Mucosa of stomach (tissue), 1 donor: ENCODE results near the gene SDCBP2.
A peak's percentile ranks its signal among the peaks of the same experiment; 100 is the strongest.

Experiments used
- H3K27me3 ChIP-seq: one replicate; pipeline ENCODE4 v1.7.0; 2013; ENCODE audit warnings: mild to moderate bottlenecking, low read length; ENCODE audit not compliant: control insufficient read depth, insufficient read depth
- H3K36me3 ChIP-seq: one replicate; pipeline ENCODE4 v1.7.0; 2013; ENCODE audit warnings: low read length; ENCODE audit not compliant: control insufficient read depth, insufficient read depth
- H3K4me1 ChIP-seq: one replicate; pipeline ENCODE4 v1.7.0; 2013; ENCODE audit warnings: mild to moderate bottlenecking, low read length; ENCODE audit not compliant: control insufficient read depth, insufficient read depth
- H3K4me3 ChIP-seq: one replicate; pipeline ENCODE4 v1.7.0; 2013; ENCODE audit warnings: low read length
- H3K9ac ChIP-seq: one replicate; pipeline ENCODE4 v1.7.0; 2013; ENCODE audit warnings: mild to moderate bottlenecking, low read length, moderate library complexity
- H3K9me3 ChIP-seq: one replicate; pipeline ENCODE4 v1.7.0; 2013; ENCODE audit warnings: mild to moderate bottlenecking, low read length, moderate library complexity; ENCODE audit not compliant: control insufficient read depth
- donor health status: Pancreatic carcinoma.

SDCBP2 gene, protein sequence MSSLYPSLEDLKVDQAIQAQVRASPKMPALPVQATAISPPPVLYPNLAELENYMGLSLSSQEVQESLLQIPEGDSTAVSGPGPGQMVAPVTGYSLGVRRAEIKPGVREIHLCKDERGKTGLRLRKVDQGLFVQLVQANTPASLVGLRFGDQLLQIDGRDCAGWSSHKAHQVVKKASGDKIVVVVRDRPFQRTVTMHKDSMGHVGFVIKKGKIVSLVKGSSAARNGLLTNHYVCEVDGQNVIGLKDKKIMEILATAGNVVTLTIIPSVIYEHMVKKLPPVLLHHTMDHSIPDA

DNA sequence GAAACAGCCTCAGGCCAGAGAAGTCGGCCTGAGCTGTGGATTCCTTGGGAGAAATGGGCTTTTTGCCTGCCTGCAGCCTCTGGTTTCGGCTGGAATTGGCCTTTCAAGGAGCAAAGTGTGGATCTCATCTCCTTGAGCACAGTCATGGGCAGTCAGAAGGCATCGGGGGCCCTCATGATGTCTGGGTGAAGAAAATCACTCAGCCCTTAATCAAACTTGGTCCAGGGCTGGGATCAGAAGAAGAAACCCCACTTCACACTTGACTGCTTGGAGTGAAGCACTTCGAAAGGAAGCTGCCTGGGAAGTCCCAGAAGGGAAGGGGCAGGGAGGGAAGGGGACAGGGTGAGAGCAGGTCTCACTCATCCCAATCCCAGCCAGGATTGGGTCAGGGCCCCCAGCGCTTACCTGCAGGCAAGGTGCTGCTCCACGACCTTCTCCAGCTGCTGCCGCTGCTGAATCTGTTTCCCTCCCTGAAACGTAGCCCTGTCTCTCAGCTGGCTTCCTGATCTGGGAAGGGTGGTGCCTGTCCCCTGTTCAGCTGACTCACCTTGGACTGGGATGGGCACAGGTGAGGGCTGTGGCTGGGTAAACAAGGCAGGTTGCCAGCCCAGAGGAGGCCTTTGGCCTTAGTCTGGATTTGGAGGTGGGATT is at the start of gene SDCBP2:
TSS of gene SDCBP2 (minus strand) at position 460 of the 651 bp plus-strand sequence. CDS start 8,723 bp downstream, outside the sequence.
- Histone ChIP-seq H3K4me1 (peaks cover 69% of the 10 kb centered on the region), H3K27me3 (no peaks in the 10 kb centered on the region), H3K9me3 (no peaks in the 10 kb centered on the region), H3K36me3 (no peaks in the 10 kb centered on the region), H3K9ac (peak within 1 kb of the TSS; percentile 93), H3K4me3 (peak within 1 kb of the TSS; percentile 43)

DNA sequence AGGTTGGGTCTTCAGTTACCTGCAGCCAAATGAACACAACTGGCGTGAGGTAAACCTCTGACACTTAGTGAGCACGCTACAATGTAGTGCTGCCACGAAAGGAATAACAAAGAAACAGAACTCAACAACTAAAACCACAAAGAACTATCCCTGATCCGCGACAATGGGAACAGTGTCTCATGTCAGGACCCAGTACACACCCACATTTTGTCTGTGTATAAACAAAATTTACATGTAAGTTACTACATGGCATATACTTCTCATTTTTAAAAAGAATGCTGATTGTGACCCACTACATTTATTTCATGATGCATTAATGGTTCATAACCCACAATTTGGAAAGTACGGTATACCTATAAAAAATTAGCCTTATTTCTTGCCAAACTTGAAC is 49.8 kb upstream of the SDCBP2 start:
- peaks cover 44% of the 10 kb centered on the region for H3K4me1 ChIP-seq

DNA sequence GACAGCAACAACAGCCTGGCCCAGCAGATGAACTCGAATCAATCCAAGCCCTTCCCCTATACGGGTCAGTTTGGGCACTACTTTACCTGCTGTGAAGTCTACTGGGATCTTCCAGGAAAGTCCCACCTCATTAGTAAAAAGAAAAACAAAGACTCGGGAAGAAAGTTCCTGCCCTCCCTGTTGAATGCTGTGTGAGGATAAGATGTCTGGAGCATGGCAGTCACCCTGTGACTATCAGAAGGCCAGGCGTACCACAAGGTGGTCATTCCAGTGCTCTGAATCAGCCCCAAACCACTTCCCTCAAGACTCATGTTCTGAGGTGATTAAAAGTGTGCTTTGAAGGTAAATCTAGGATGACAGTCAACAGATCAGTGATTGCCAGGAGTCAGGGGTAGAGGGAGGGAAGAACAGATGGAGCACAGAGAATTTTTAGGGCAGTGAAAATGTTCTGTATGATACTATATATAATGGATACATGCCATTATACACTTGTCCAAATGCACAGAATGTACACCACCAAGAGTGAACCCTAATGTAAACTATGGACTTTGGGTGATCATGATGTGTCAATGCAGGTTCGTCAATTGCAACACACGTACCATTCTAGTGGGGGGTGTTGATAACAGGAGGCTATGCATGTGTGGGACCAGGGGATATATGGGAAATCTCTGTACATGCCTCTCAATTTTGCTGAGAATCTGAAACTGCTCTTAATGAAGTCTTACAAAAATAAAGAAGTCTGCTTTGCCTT is 49.2 kb upstream of the SDCBP2 start:
- Histone ChIP-seq H3K4me3 (no peak overlapping the region), H3K27me3 (no peaks in the 10 kb centered on the region), H3K36me3 (no peaks in the 10 kb centered on the region), H3K9ac (no peak overlapping the region), H3K4me1 (peaks cover 38% of the 10 kb centered on the region), H3K9me3 (no peaks in the 10 kb centered on the region)

More for the DNA sequence above, 49.8 kb upstream of the SDCBP2 start:
- no peak overlapping the region for H3K4me3 ChIP-seq
- H3K27me3 ChIP-seq: no peaks in the 10 kb centered on the region
- no peaks in the 10 kb centered on the region for H3K9me3 ChIP-seq
- no peaks in the 10 kb centered on the region for H3K36me3 ChIP-seq
- H3K9ac ChIP-seq: no peak overlapping the region

DNA sequence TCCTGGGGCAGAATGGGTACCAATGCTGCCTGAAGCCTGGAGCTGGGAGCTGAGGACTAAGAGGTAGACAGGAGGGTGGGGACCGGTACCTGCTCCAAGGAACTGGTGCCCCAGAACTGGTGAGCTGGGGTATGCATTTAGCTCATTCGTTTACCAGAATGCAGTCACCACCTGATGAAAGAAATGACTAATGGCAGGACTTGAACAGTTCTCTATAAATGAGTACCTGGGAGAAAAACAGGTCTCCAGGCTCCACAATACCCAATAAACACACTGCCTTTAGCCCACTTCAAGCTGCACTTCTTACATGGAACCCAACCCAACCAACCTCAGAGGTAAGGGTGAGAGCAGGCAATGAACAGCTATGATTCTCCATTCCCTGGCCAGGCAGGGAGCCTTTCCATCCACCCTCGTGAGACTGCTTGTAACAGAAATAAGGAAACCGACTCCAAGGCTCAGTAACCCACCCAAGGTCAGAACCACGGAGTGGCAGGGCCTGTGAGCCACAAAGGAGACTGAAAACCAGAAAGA is 48.5 kb upstream of the SDCBP2 start:
- Histone ChIP-seq H3K9me3 (no peaks in the 10 kb centered on the region), H3K4me3 (no peak overlapping the region), H3K9ac (no peak overlapping the region), H3K4me1 (peaks cover 31% of the 10 kb centered on the region), H3K36me3 (no peaks in the 10 kb centered on the region), H3K27me3 (no peaks in the 10 kb centered on the region)

DNA sequence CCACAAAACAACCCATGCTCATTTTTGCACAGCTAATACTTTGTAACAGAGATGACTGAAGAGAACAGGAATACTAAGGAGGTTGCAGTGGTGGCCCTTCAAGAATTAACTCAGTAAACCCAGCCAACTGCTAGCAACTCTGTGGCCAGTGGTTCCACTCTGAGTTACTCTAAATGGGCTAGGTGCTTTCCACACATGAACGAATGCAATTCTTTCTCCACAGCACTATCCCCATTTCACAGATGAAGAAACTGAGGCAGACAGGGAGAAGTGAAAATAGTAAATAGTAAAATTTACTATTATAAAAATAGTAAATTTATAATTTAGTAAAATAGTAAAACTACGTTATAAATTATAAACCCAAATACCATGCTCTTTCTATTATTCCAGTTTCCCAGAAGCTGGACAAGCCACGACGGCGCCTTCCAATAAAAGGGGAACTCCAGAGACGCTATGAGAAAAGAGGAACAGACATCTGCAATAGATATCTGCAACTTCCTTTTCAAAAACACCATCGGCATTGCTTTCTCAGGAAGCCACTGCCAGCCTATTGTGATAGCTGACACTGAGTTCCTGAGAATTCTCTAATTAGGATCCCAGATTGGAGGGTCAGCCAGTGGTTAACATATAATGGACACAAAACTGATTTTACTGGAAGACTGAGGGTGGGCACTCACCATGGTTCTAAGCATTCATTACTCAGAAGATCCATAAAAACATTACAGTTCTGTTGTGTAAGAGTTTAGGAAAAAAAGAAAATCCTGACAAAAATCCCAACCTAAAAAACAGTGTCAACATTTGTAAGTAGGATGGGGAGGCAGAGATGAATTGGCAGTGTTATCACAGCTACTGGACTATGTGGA is 47.7 kb upstream of the SDCBP2 start:
- H3K27me3 ChIP-seq: no peaks in the 10 kb centered on the region
- H3K9ac ChIP-seq: no peak overlapping the region
- no peaks in the 10 kb centered on the region for H3K36me3 ChIP-seq
- no peaks in the 10 kb centered on the region for H3K9me3 ChIP-seq
- peaks cover 23% of the 10 kb centered on the region for H3K4me1 ChIP-seq
- H3K4me3 ChIP-seq: no peak overlapping the region

DNA sequence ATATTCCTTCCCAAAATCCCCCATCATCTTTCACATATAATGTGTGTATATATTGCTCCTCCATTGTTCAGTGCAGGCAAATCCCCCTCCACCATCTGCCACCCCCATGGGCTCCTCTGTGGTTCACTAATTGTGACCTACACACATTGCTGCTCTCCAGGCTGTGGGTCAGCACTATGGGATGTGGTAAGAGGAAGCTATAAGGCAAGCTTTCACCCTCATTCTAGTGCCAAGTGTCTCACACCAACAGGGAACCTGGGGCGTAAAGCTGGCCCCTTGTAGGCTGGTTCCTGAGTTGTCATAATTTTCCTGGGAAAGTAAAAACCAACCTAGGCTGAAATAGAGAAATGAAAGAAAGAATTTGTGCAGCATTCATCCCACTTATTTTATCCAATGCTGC is 47.1 kb upstream of the SDCBP2 start:
- Histone ChIP-seq H3K4me3 (no peak overlapping the region), H3K4me1 (peaks cover 23% of the 10 kb centered on the region)

DNA sequence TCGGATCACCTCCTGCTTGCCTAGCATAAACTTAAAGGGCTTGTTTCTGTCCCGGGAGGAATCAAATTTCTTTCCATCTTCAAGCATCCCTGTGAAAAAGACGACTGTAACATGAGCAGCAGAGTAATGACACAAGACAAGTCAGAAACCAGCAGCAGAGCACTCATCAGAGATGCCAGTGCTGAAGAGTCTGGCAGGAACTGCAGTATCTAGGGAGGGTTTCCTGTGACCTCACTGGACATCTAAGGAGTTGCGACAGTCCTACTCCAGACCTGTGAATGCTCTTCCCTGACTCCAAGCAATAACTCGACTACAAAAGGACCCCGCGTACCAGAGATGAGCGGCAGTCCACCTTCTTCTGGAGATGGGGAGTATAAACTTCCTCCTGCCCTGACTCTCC is 46.6 kb upstream of the SDCBP2 start:
- no peak overlapping the region for H3K9ac ChIP-seq
- peaks cover 21% of the 10 kb centered on the region for H3K4me1 ChIP-seq
- H3K36me3 ChIP-seq: no peaks in the 10 kb centered on the region
- no peaks in the 10 kb centered on the region for H3K27me3 ChIP-seq
- H3K4me3 ChIP-seq: no peak overlapping the region
- H3K9me3 ChIP-seq: no peaks in the 10 kb centered on the region

More for the DNA sequence above, 47.1 kb upstream of the SDCBP2 start:
- H3K27me3 ChIP-seq: no peaks in the 10 kb centered on the region
- H3K36me3 ChIP-seq: no peaks in the 10 kb centered on the region
- no peaks in the 10 kb centered on the region for H3K9me3 ChIP-seq
- no peak overlapping the region for H3K9ac ChIP-seq

DNA sequence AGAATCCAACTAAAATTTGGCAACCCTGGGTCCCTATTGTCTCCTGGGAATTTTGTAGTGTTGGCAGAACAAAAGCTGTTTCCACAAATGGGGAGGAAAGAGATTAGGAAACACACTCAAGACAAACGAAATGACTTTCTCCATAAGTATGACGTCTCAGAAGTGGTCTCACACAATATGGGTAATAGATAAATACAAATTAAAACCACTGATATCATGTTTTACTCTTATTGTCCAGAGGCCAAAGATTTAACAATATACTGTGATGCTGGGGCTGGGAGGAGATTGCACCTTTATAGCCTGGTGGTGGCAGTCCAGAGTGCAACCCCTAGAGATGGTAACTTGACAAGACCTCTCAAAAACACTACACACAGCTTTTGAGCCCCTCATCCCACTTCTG is 45.3 kb upstream of the SDCBP2 start:
- Histone ChIP-seq H3K4me1 (peaks cover 8% of the 10 kb centered on the region), H3K4me3 (no peak overlapping the region), H3K36me3 (no peaks in the 10 kb centered on the region), H3K27me3 (no peaks in the 10 kb centered on the region), H3K9ac (no peak overlapping the region), H3K9me3 (no peaks in the 10 kb centered on the region)

DNA sequence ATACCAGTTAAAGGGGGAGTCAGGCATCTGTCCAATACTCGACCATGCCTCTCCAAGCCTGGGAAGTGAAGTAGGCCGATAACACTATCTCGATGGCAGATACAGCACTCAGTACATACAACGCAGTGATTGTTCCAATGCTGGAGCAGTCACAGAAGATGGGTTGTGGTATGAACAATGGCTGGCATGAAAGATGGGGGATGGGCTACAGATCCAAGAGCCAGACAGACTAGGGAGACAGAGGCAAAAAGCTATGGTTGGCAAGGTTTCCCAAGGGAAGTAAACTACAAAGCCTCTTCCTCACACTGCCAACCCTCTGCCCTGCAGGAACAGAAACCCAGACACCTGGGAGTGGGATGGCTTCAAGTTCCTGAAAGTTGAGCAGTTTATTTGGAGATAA is 44.7 kb upstream of the SDCBP2 start:
- no peak overlapping the region for H3K4me3 ChIP-seq
- H3K4me1 ChIP-seq: peaks cover 8% of the 10 kb centered on the region
- no peak overlapping the region for H3K9ac ChIP-seq
- H3K9me3 ChIP-seq: no peaks in the 10 kb centered on the region
- H3K36me3 ChIP-seq: no peaks in the 10 kb centered on the region
- H3K27me3 ChIP-seq: no peaks in the 10 kb centered on the region

DNA sequence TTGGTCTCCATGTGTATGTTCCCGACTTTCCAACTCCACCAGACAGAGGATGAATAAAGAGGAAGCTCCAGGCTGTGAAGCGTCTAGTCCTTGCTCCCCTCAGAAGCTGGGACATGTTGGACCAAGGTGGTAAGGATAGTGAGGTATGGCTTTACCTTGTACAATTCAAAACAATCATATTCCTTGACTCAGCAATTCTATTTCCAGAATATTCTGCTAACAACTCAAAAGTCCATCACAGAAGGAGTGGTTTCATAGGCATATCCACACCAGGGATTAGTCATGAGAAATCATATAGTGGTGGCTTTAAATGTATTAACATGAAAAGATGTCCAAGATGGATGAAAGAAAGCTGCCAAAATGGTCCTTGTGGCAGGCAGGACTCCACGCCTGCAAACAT is 44.1 kb upstream of the SDCBP2 start:
- Histone ChIP-seq H3K27me3 (no peaks in the 10 kb centered on the region), H3K4me1 (peaks cover 8% of the 10 kb centered on the region), H3K36me3 (no peaks in the 10 kb centered on the region)

DNA sequence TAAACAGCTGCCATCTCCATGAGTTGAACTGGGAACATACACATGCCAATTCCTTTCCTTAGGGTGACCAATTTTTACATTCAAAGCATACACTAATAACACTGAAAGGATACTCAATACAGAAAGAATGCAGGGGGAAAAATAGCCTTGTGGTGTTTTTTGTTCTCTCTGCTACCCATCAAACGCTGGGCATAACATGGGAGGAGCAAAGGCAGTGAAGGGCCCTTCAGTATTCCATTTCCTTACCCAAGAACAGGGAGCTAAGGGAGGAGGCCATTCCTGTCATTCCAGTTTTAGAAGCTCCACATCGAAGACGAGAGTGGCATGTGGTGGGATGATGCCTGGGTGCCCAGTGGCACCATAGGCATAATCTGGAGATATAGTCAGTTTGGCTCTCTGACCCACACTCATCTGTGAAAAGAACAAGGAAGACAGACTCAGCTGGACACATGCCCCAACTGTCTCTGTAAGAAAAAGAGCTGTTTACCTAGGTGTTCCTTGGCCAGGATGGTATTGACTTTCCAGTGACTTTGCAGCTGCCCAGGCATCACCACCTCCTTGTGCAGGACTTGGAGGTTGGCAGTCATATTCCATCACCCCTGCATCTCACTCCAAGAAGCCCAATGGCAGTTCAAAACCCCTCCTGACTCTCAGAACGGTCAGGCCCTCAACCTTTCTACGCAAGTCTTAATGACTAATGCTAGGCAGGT is 43.0 kb upstream of the SDCBP2 start:
- no peaks in the 10 kb centered on the region for H3K36me3 ChIP-seq

More for the DNA sequence above, 44.1 kb upstream of the SDCBP2 start:
- Histone ChIP-seq H3K9me3 (no peaks in the 10 kb centered on the region), H3K4me3 (no peak overlapping the region), H3K9ac (no peak overlapping the region)

More for the DNA sequence above, 43.0 kb upstream of the SDCBP2 start:
- no peak overlapping the region for H3K9ac ChIP-seq
- H3K4me3 ChIP-seq: no peak overlapping the region
- H3K27me3 ChIP-seq: no peaks in the 10 kb centered on the region
- no peaks in the 10 kb centered on the region for H3K9me3 ChIP-seq
- H3K4me1 ChIP-seq: no peaks in the 10 kb centered on the region
